Cardiac septum (tissue), 1 donor: Measurements from ENCODE around the gene CYP2D6. TPM values are rescaled to one million over a fixed set of nuclear protein-coding genes. Genes with fewer than 3 reads are reported as not detected.
"Not testable (repeated sequence)": the region's sequence is repeated elsewhere in the genome, so short reads cannot be mapped to it uniquely, and the experiment has no call there.

Source experiments
- DNase-seq: peaks from one replicate; pipeline ENCODE4 v3.0.0-alpha.2; 2020; ENCODE audit warnings: low spot score
- intact Hi-C: fragments of 100-400 bp; cut with DNase I; formaldehyde crosslinking; loops from one replicate; pipeline ENCODE4 v1.14.0; 2022
- total RNA-seq: library from RNA; stranded (reverse); fragmentation: NEBNext Ultra II Directional; extraction: Animal tissue kit (Norgen Biotek cat#: 25700); gene quantifications from one replicate; pipeline ENCODE4 v1.2.1, GENCODE V29; 2021
- donor health status: DM: no; HTN: no; CAD: no.

Gene CYP2D6
- total RNA-seq, 1 donor from 2014 or later: 0.35 TPM

- DNase-seq: no peak
- intact Hi-C loops: no loop called here
These were observed 29.6 kb upstream of the CYP2D6 start for GRCh38 chr22:42160251-42160650.

GRCh38 chr22:42158456-42159132, 28.0 kb upstream of the CYP2D6 start:
- intact Hi-C loops: no loop called here
- no peak for DNase-seq

DNA sequence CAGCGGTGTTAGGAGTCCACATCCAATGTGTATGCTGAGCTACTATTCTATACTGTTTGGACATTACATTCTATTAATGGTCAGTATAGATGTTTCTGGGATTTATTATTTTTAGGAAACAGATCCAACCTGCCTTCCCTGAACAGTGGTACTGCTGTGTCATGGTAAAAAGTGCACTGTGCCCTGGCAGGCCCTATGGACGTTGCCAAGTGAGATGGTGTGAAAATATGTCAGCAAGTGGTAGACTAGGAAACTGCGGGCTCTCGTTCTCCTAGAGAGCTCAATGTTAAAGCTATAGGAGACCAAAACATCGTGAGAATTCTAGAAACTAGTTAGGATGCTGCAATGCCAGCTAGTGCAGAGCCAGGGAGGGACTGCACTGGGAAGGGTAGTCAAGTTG, 26.0 kb upstream of the CYP2D6 start:
- no peak for DNase-seq
- intact Hi-C loops: no loop called here

- DNase-seq: no peak
- intact Hi-C loops: no loop called here
These were observed 25.5 kb upstream of the CYP2D6 start for GRCh38 chr22:42156121-42156520.

- DNase-seq: no peak
- intact Hi-C loops: no loop called here
These were observed 24.5 kb upstream of the CYP2D6 start for GRCh38 chr22:42155053-42155543.

GRCh38 chr22:42154293-42155052, 23.9 kb upstream of the CYP2D6 start:
- intact Hi-C loops: no loop called here
- DNase-seq: no peak

DNA sequence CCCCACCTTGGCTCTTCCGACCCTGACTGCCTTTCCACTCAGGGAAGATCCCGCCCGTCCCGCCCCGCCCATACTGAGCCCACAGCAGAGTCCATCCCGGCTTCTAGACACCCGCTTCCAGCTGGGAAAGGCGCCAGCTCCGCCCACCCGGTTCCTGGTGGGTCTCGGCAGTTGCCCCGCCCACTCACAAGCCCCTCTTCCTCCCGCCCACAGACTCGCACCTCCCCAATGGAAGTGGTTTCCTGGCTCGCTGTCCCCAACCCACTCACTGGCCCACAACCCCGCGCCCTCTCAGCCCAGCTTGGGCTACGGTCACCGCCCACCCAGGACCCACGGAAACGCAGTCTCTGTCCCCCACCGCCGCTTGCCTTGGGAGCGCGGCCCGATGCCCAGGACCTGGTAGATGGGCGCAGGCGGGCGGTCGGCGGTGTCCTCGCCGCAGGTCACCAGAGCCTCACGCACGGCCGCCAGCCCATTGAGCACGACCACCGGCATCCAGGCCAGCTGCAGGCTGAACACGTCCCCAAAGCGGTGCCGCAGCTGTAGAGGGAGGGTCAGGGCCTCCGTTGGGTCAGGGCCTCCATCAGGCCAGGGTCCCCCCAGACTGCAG, 22.2 kb upstream of the CYP2D6 start:
- no peak for DNase-seq
- intact Hi-C loops: no loop called here

DNA sequence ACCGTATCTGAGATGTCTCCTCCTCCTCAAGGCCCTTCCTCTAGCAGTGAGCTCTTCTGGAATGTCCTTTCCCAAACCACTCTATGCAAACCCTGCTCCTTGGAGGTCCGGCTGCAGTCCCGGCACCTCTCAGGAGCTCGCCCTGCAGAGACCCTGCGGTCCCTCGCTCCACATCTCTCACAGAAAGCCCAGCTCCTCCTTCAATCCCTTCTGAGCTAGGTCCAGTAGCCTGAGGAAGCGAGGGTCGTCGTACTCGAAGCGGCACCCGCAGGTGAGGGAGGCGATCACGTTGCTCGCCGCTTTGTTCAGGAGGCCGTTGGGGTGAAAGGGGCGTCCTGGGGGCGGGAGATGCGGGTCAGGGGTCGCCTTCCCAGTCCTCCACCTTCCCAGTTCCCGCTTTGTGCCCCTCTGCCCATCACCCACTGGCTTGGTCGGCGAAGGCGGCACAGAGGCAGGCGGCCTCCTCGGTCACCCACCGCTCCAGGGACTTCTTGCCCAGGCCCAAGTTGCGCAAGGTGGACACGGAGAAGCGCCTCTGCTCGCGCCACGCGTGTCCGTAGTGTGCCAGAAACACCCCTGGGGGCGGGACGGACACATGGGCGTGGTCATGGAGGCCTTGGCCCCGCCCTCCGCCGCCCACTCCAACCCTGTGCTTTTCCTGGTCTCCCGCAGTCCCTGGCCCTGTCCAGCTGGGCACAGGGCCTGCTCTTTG, 21.5 kb upstream of the CYP2D6 start:
- no peak for DNase-seq
- intact Hi-C loops: no loop called here

- no peak for DNase-seq
These were observed 20.3 kb upstream of the CYP2D6 start for GRCh38 chr22:42150727-42151590.

DNA sequence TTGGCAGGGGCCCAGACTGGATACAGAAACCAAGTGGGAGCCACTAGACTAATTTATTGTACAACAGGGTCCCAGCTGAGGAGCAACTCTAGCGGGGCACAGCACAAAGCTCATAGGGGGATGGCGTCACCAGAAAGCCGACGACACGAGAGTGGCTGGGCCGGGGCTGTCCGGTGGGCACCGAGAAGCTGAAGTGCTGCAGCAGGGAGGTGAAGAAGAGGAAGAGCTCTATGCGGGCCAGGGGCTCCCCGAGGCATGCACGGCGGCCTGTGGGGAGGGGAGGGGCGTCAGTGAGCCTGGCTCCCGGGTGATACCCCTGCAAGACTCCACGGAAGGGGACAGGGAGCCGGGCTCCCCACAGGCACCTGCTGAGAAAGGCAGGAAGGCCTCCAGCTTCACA, 19.2 kb upstream of the CYP2D6 start:
- DNase-seq, intact Hi-C loops: not testable (repeated sequence)

More at GRCh38 chr22:42150727-42151590, 20.3 kb upstream of the CYP2D6 start:
- intact Hi-C loops: no loop called here

- no peak for DNase-seq
- intact Hi-C loops: no loop called here
These were observed 14.6 kb upstream of the CYP2D6 start for GRCh38 chr22:42145175-42145574.

DNA sequence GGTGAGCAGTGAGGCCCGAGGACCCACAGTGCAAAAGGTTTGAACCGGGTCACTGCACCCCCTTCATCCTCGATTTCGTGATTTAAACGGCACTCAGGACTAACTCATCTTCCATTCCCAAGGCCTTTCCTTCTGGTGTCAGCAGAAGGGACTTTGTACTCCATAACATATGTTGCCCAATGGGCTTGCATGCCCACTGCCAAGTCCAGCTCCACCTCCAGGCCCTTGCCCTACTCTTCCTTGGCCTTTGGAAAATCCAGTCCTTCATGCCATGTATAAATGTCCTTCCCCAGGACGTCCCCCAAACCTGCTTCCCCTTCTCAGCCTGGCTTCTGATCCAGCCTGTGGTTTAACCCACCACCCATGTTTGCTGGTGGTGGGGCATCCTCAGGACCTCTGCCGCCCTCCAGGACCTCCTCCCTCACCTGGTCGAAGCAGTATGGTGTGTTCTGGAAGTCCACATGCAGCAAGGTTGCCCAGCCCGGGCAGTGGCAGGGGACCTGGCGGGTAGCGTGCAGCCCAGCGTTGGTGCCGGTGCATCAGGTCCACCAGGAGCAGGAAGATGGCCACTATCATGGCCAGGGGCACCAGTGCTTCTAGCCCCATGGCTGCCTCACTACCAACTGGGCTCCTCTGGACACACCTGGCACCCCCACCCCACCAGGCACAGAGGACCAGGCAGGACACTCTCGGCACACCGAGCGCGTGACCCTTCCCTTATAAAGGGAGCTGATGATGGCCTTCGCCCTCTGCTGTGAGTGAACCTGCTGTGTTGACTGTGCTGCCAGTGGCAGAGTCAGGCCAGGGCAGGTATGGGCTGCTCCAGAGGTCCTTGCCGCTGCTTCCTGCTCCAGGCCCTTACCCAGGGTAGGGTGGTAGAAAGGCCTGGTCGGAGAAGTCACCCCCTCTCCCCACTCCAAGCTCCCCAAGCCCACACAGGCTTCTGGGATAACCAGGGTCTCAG, 13.5 kb upstream of the CYP2D6 start:
- intact Hi-C loops, DNase-seq: not testable (repeated sequence)

- intact Hi-C loops: no loop called here
- DNase-seq: no peak
These were observed 12.3 kb upstream of the CYP2D6 start for GRCh38 chr22:42142771-42143461.

DNA sequence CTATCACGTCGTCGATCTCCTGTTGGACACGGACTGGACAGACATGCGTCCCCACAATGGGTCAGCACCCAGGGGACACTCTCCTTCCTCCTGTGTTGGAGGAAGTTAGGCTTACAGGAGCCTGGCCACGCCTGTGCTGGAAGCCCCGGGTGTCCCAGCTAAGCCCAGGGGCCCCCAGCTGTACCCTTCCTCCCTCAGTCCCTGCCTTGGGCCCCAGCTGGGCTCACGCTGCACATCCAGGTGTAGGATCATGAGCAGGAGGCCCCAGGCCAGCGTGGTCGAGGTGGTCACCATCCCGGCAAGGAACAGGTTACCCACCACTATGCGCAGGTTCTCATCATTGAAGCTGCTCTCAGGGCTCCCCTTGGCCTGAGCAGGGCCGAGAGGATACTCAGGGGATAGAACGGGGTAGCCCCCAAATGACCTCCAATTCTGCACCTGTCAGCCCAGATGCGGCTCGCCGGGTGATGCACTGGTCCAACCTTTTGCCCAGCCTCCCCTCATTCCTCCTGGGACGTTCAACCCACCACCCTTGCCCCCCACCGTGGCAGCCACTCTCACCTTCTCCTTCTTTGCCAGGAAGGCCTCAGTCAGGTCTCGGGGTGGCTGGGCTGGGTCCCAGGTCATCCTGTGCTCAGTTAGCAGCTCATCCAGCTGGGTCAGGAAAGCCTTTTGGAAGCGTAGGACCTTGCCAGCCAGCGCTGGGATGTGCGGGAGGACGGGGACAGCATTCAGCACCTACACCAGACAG, 10.9 kb upstream of the CYP2D6 start:
- intact Hi-C loops, DNase-seq: not testable (repeated sequence)

DNA sequence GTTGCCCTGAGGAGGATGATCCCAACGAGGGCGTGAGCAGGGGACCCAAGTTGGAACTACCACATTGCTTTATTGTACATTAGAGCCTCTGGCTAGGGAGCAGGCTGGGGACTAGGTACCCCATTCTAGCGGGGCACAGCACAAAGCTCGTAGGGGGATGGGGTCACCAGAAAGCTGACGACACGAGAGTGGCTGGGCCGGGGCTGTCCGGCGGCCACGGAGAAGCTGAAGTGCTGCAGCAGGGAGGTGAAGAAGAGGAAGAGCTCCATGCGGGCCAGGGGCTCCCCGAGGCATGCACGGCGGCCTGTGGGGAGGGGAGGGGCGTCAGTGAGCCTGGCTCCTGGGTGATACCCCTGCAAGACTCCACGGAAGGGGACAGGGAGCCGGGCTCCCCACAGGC, 9.5 kb upstream of the CYP2D6 start:
- DNase-seq: not testable (repeated sequence)

DNA sequence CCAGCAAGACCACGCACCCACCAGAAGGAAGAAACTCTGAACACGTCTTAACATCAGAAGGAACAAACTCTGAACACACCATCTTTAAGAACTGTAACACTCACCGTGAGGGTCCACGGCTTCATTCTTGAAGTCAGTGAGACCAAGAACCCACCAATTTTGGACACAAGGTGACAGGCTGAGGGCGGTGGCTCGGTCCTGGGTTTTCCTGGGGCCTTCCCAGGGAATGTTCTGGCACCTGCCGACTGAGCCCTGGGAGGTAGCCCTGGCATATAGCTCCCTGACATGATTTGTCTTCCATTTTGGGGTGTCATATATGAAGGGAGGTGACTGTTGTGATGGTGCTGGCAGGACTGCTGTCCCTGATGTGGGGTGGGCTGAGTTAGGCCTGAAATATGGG, 8.9 kb upstream of the CYP2D6 start:
- intact Hi-C loops, DNase-seq: not testable (repeated sequence)

More for the DNA sequence above, 9.5 kb upstream of the CYP2D6 start:
- intact Hi-C loops: not testable (repeated sequence)

DNA sequence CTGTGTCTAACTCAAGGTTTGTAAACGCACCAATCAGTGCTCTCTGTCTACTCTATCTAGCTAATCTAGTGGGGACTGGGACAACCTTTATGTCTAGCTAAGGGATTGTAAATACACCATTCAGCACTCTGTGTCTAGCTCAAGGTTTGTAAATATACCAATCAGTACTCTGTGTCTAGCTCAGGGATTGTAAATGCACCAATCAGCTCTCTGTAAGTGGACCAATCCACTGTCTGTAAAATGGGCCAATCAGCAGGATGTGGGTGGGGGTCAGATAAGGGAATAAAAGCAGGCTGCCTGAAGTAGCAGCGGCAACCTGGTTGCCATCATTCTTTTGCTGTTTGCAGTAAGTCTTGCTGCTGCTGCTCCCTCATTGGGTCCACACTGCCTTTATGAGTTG, 8.4 kb upstream of the CYP2D6 start:
- no peak for DNase-seq
- intact Hi-C loops: no loop called here
